ENCODE data around the gene OSBPL10. TPM values are rescaled to one million over a fixed set of nuclear protein-coding genes. Genes with fewer than 3 reads are reported as not detected.

OSBPL10 gene
- total RNA-seq, 1 donor from 2014 or later: 3.8 TPM

- H3K4me1 Mint-ChIP-seq (ENCODE audit: low read depth, unreplicated experiment): no peaks in the 10 kb centered on the region
- H3K27me3 Mint-ChIP-seq (ENCODE audit: unreplicated experiment): no peaks in the 10 kb centered on the region
- no peaks in the 10 kb centered on the region for H3K36me3 Mint-ChIP-seq (ENCODE audit: unreplicated experiment)
- TF ChIP-seq CTCF (IDR thresholded peaks at IDR 0.05; ENCODE audit: partially characterized antibody, unreplicated experiment): no peak
- H3K9me3 Mint-ChIP-seq (ENCODE audit: unreplicated experiment): no peaks in the 10 kb centered on the region
- DNase-seq: no peak
- H3K27ac Mint-ChIP-seq (ENCODE audit: unreplicated experiment): no peak overlapping the region
- no peak overlapping the region for H3K4me3 Mint-ChIP-seq (ENCODE audit: unreplicated experiment)
These were observed 255.1 kb downstream of the OSBPL10 start for GRCh38 chr3:31725976-31726375.

GRCh38 chr3:31725568-31725967 lies 255.5 kb downstream of the OSBPL10 start:
- Mint-ChIP-seq H3K4me3 (ENCODE audit: unreplicated experiment) (no peak overlapping the region), H3K27me3 (ENCODE audit: unreplicated experiment) (no peaks in the 10 kb centered on the region), H3K27ac (ENCODE audit: unreplicated experiment) (no peak overlapping the region), H3K36me3 (ENCODE audit: unreplicated experiment) (no peaks in the 10 kb centered on the region), H3K4me1 (ENCODE audit: low read depth, unreplicated experiment) (no peaks in the 10 kb centered on the region), H3K9me3 (ENCODE audit: unreplicated experiment) (no peaks in the 10 kb centered on the region)
- TF ChIP-seq CTCF (IDR thresholded peaks at IDR 0.05; ENCODE audit: partially characterized antibody, unreplicated experiment): no peak
- DNase-seq: no peak

DNA sequence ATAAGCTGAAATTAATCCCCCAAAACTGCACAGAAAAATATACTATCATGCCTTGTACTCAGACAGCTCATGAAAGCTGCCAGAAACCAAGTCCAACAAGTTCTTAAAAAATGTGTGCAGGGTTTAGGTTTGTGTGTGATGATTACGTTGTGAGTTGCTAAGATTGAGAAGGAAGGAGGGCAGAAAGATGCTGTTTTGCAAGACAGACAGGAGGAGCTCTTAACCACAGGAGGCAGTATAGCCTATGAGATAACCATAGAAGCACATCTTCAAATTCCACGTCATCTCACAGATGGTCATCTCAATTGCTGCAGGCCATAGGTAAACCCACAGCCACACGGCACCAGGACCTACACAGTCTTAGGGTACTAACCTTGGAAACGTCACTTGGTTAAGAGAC lies 256.4 kb downstream of the OSBPL10 start:
- H3K27me3 Mint-ChIP-seq (ENCODE audit: unreplicated experiment): no peaks in the 10 kb centered on the region
- no peak overlapping the region for H3K4me3 Mint-ChIP-seq (ENCODE audit: unreplicated experiment)
- DNase-seq: no peak
- no peaks in the 10 kb centered on the region for H3K9me3 Mint-ChIP-seq (ENCODE audit: unreplicated experiment)
- no peaks in the 10 kb centered on the region for H3K36me3 Mint-ChIP-seq (ENCODE audit: unreplicated experiment)
- H3K4me1 Mint-ChIP-seq (ENCODE audit: low read depth, unreplicated experiment): no peaks in the 10 kb centered on the region
- TF ChIP-seq CTCF (IDR thresholded peaks at IDR 0.05; ENCODE audit: partially characterized antibody, unreplicated experiment): no peak
- H3K27ac Mint-ChIP-seq (ENCODE audit: unreplicated experiment): no peak overlapping the region

DNA sequence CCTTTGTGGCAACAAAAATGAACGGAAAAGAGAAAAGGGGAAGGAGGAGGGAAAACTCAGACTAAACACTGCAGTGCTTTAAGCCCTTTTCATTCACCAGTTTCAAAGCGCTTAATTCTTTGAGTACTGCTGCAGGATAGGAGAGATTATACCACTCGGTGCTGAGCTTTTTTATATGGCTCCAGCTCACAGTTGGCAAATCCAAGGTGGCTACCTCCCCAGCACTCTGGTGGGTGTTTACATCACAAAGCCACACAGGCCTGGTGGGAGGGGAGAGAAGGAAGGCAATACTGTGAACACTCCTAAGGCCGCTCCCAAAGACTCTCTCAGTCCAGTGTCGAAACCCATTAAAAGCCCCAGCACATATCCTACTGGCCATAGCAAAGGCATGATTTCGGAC lies 256.9 kb downstream of the OSBPL10 start:
- Mint-ChIP-seq H3K9me3 (ENCODE audit: unreplicated experiment) (no peaks in the 10 kb centered on the region), H3K36me3 (ENCODE audit: unreplicated experiment) (no peaks in the 10 kb centered on the region), H3K4me3 (ENCODE audit: unreplicated experiment) (no peak overlapping the region), H3K27ac (ENCODE audit: unreplicated experiment) (no peak overlapping the region), H3K4me1 (ENCODE audit: low read depth, unreplicated experiment) (no peaks in the 10 kb centered on the region), H3K27me3 (ENCODE audit: unreplicated experiment) (no peaks in the 10 kb centered on the region)
- DNase-seq: no peak
- TF ChIP-seq CTCF (IDR thresholded peaks at IDR 0.05; ENCODE audit: partially characterized antibody, unreplicated experiment): no peak

GRCh38 chr3:31723701-31724100 lies 257.4 kb downstream of the OSBPL10 start:
- H3K27ac Mint-ChIP-seq (ENCODE audit: unreplicated experiment): no peak overlapping the region
- no peaks in the 10 kb centered on the region for H3K9me3 Mint-ChIP-seq (ENCODE audit: unreplicated experiment)
- no peak for TF ChIP-seq CTCF (IDR thresholded peaks at IDR 0.05; ENCODE audit: partially characterized antibody, unreplicated experiment)
- H3K4me1 Mint-ChIP-seq (ENCODE audit: low read depth, unreplicated experiment): no peaks in the 10 kb centered on the region
- DNase-seq: no peak
- H3K36me3 Mint-ChIP-seq (ENCODE audit: unreplicated experiment): no peaks in the 10 kb centered on the region
- no peaks in the 10 kb centered on the region for H3K27me3 Mint-ChIP-seq (ENCODE audit: unreplicated experiment)
- no peak overlapping the region for H3K4me3 Mint-ChIP-seq (ENCODE audit: unreplicated experiment)

All from glutamatergic neuron (in vitro differentiated cells).